ENCODE results near the gene EXTL2. TPM values are rescaled to one million over a fixed set of nuclear protein-coding genes. Genes with fewer than 3 reads are reported as not detected.

The EXTL2 gene
- polyA plus RNA-seq, 1 donor (not counting 4 experiments of a cell fraction or from before 2014, with no cell fraction given), result 20.2 TPM

DNA sequence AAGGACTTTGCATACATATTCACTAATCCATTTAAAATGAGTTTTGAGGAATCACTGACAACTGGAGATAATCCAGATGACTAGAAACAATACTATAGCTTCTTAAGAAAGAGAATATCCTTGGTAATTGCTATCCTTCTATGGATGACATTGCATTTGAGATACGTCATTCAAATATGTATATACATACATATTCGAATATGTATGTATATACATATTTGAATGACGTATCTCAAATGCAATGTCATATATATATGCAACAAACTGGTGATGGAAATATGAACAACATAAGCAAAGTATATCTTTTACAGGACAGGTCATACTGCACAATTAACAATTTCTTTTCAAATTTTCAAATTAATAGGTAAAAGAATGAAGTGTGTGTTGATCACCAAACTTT is 41.7 kb downstream of the EXTL2 start:
- FAIRE-seq, result no peak
- H3K27ac ChIP-seq (ENCODE audit: control insufficient read depth, insufficient read depth, low read length), result no peak overlapping the region
- DNase-seq (ENCODE audit: low read depth, low spot score), result no peak
- H3K9me3 ChIP-seq (ENCODE audit: control insufficient read depth, low read depth, low read length), result no peaks in the 10 kb centered on the region
- TF ChIP-seq EZH2 (IDR thresholded peaks at IDR 0.05; ENCODE audit: low read length), result no peak
- TF ChIP-seq, protein P1, sequence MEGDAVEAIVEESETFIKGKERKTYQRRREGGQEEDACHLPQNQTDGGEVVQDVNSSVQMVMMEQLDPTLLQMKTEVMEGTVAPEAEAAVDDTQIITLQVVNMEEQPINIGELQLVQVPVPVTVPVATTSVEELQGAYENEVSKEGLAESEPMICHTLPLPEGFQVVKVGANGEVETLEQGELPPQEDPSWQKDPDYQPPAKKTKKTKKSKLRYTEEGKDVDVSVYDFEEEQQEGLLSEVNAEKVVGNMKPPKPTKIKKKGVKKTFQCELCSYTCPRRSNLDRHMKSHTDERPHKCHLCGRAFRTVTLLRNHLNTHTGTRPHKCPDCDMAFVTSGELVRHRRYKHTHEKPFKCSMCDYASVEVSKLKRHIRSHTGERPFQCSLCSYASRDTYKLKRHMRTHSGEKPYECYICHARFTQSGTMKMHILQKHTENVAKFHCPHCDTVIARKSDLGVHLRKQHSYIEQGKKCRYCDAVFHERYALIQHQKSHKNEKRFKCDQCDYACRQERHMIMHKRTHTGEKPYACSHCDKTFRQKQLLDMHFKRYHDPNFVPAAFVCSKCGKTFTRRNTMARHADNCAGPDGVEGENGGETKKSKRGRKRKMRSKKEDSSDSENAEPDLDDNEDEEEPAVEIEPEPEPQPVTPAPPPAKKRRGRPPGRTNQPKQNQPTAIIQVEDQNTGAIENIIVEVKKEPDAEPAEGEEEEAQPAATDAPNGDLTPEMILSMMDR (optimal IDR thresholded peaks at IDR 0.05 in 1 of 3, IDR thresholded peaks at IDR 0.05 in 1 of 3, conservative IDR thresholded peaks at IDR 0.05 in 1 of 3; ENCODE audit: extremely low read depth in 1 of 3, insufficient read depth in 2 of 3, low read length in 3 of 3), result no peak
- H2AFZ ChIP-seq (ENCODE audit: control insufficient read depth, low read length), result no peak overlapping the region
- no peak overlapping the region for H3K4me2 ChIP-seq (ENCODE audit: control insufficient read depth, extremely low read depth, insufficient read depth, low read depth, low read length)
- no peaks in the 10 kb centered on the region for H3K9me1 ChIP-seq (ENCODE audit: control insufficient read depth, extremely low read depth, insufficient read depth, low read length)
- no peaks in the 10 kb centered on the region for H3K4me1 ChIP-seq (ENCODE audit: control insufficient read depth, extremely low read depth, insufficient read depth, low read length)
- H3K36me3 ChIP-seq (ENCODE audit: control insufficient read depth in 2 of 2, extremely low read depth in 1 of 2, insufficient read depth in 2 of 2, low read length in 2 of 2), result no peaks in the 10 kb centered on the region
- no peak overlapping the region for H3K4me3 ChIP-seq (ENCODE audit: control insufficient read depth in 2 of 3, extremely low read depth in 1 of 3, insufficient read depth in 2 of 3, low read depth in 1 of 3, low read length in 3 of 3)
- dilution Hi-C loops (cut with MboI; ENCODE audit: extremely low pct_ligation_motif_present, low sequenced_read_pairs), result loop anchor here (25.0 kb wide), 1 partner anchor 391 kb away; no protein-coding TSS in a partner anchor
- H4K20me1 ChIP-seq (ENCODE audit: control insufficient read depth, extremely low read depth, insufficient read depth, low read length), result no peaks in the 10 kb centered on the region
- no peaks in the 10 kb centered on the region for H3K27me3 ChIP-seq (ENCODE audit: control insufficient read depth, extremely low read depth, insufficient read depth, low read length)
- no peaks in the 10 kb centered on the region for H3K79me2 ChIP-seq (ENCODE audit: control insufficient read depth, insufficient read depth, low read length)
- H3K9ac ChIP-seq (ENCODE audit: control insufficient read depth, extremely low read depth, insufficient read depth, low read length), result no peak overlapping the region

DNA sequence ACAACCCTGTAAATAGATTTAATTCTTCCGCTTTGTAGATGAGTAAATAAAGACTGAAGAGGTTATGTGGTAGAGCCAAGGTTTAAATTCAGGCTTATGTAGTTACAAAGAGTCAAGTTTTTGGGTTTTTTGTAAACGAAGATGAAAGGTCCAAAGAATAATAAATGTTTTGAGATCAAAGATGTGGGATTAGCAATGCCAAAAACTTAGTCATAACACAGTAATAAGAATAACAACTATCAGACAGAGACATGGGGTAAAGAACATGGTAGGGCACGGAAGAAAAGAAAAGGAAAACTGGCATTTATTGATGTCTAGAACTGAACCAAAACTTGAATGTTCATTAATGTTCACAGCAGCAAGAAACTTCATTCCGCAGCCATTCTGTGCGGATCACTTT is 42.9 kb downstream of the EXTL2 start:
- dilution Hi-C loops (cut with MboI; ENCODE audit: extremely low pct_ligation_motif_present, low sequenced_read_pairs), result loop anchor here (25.0 kb wide), 1 partner anchor 389 kb away; no protein-coding TSS in a partner anchor
- H3K9me3 ChIP-seq (ENCODE audit: control insufficient read depth, low read depth, low read length), result no peaks in the 10 kb centered on the region
- no peak overlapping the region for H3K4me2 ChIP-seq (ENCODE audit: control insufficient read depth, extremely low read depth, insufficient read depth, low read depth, low read length)
- FAIRE-seq (no peak), DNase-seq (ENCODE audit: low read depth, low spot score) (no peak)
- H3K4me1 ChIP-seq (ENCODE audit: control insufficient read depth, extremely low read depth, insufficient read depth, low read length), result no peaks in the 10 kb centered on the region
- H3K9me1 ChIP-seq (ENCODE audit: control insufficient read depth, extremely low read depth, insufficient read depth, low read length), result no peaks in the 10 kb centered on the region
- no peak overlapping the region for H2AFZ ChIP-seq (ENCODE audit: control insufficient read depth, low read length)
- H3K79me2 ChIP-seq (ENCODE audit: control insufficient read depth, insufficient read depth, low read length), result no peaks in the 10 kb centered on the region
- no peak overlapping the region for H3K4me3 ChIP-seq (ENCODE audit: control insufficient read depth in 2 of 3, extremely low read depth in 1 of 3, insufficient read depth in 2 of 3, low read depth in 1 of 3, low read length in 3 of 3)
- no peak overlapping the region for H3K27ac ChIP-seq (ENCODE audit: control insufficient read depth, insufficient read depth, low read length)
- H3K36me3 ChIP-seq (ENCODE audit: control insufficient read depth in 2 of 2, extremely low read depth in 1 of 2, insufficient read depth in 2 of 2, low read length in 2 of 2), result no peaks in the 10 kb centered on the region
- H4K20me1 ChIP-seq (ENCODE audit: control insufficient read depth, extremely low read depth, insufficient read depth, low read length), result no peaks in the 10 kb centered on the region
- TF ChIP-seq, protein P1 (optimal IDR thresholded peaks at IDR 0.05 in 1 of 3, IDR thresholded peaks at IDR 0.05 in 1 of 3, conservative IDR thresholded peaks at IDR 0.05 in 1 of 3; ENCODE audit: extremely low read depth in 1 of 3, insufficient read depth in 2 of 3, low read length in 3 of 3), result no peak
- TF ChIP-seq EZH2 (IDR thresholded peaks at IDR 0.05; ENCODE audit: low read length), result no peak
- H3K9ac ChIP-seq (ENCODE audit: control insufficient read depth, extremely low read depth, insufficient read depth, low read length), result no peak overlapping the region
- H3K27me3 ChIP-seq (ENCODE audit: control insufficient read depth, extremely low read depth, insufficient read depth, low read length), result no peaks in the 10 kb centered on the region
